Lower lobe of right lung (tissue), 2 donors: ENCODE results near the gene MUC4. TPM values are rescaled to one million over a fixed set of nuclear protein-coding genes. Genes with fewer than 3 reads are reported as not detected.

Experiments used
- ATAC-seq, 2 donors: fragments of 200-7000 bp; cut with Tn5 transposase; one replicate each; pipeline ENCODE4 v1.9.1; 2020 to 2022; ENCODE audit warnings: mild to moderate bottlenecking in 2 of 2, moderate library complexity in 2 of 2
- DNase-seq: peaks from one replicate; pipeline ENCODE4 v3.0.0-alpha.2; 2020
- H3K27ac ChIP-seq: fragments of 200-600 bp; one replicate; pipeline ENCODE4 v1.8.0; 2022
- H3K27me3 ChIP-seq: fragments of 200-600 bp; one replicate; pipeline ENCODE4 v1.8.0; 2022; ENCODE audit warnings: low read depth
- H3K36me3 ChIP-seq: fragments of 200-600 bp; one replicate; pipeline ENCODE4 v1.8.0; 2022; ENCODE audit warnings: mild to moderate bottlenecking
- H3K4me1 ChIP-seq: fragments of 200-600 bp; one replicate; pipeline ENCODE4 v1.8.0; 2022
- H3K4me3 ChIP-seq: fragments of 200-600 bp; one replicate; pipeline ENCODE4 v1.8.0; 2022; ENCODE audit warnings: mild to moderate bottlenecking
- H3K9me3 ChIP-seq: fragments of 200-600 bp; one replicate; pipeline ENCODE4 v1.8.0; 2022
- intact Hi-C: fragments of 100-400 bp; cut with DNase I; formaldehyde crosslinking; loops from one replicate; pipeline ENCODE4 v1.11.0; 2022
- total RNA-seq: library from RNA; stranded (reverse); fragmentation: NEBNext Ultra II Directional; extraction: Animal tissue kit (Norgen Biotek cat#: 25700); gene quantifications from one replicate; pipeline ENCODE4 v1.2.1, GENCODE V29; 2021
- TF ChIP-seq, protein P1 (sequence below): fragments of 200-600 bp; IDR thresholded peaks from one replicate; pipeline ENCODE4 v1.8.0; 2022; ENCODE audit warnings: antibody characterized with exemption, mild to moderate bottlenecking
- donor health status: DM: no; HTN: yes; CAD: no; lungs with severe emphysema.

Gene MUC4
- total RNA-seq, 1 donor from 2014 or later = 7.9 TPM

DNA sequence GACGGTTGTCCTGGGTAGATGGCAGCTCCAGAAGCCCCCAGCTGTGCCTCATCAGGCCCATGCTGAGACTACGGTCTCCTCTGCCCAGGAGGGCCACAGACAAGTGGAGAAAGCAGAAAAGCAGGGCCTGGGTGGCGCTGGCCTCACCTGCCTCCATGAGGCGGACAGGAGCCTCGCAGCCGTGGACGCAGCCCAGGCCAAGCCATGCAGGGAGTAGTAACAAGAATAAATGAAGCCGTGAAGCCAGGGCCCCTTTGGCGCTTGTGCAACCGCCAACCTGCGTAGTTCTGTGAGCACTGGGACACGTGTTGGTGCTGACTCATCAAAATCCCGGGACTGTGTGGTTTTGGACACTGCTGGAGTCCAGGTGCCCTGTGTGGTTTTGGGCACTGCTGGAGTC is 12.3 kb upstream of the MUC4 start:
- peak; percentile 76 for DNase-seq
- intact Hi-C loops = no loop called here
- TF ChIP-seq, protein P1, sequence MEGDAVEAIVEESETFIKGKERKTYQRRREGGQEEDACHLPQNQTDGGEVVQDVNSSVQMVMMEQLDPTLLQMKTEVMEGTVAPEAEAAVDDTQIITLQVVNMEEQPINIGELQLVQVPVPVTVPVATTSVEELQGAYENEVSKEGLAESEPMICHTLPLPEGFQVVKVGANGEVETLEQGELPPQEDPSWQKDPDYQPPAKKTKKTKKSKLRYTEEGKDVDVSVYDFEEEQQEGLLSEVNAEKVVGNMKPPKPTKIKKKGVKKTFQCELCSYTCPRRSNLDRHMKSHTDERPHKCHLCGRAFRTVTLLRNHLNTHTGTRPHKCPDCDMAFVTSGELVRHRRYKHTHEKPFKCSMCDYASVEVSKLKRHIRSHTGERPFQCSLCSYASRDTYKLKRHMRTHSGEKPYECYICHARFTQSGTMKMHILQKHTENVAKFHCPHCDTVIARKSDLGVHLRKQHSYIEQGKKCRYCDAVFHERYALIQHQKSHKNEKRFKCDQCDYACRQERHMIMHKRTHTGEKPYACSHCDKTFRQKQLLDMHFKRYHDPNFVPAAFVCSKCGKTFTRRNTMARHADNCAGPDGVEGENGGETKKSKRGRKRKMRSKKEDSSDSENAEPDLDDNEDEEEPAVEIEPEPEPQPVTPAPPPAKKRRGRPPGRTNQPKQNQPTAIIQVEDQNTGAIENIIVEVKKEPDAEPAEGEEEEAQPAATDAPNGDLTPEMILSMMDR = no peak
- Histone ChIP-seq H3K36me3 (no peaks in the 10 kb centered on the region), H3K27me3 (peaks cover 3% of the 10 kb centered on the region), H3K4me1 (no peaks in the 10 kb centered on the region), H3K9me3 (no peaks in the 10 kb centered on the region), H3K4me3 (no peak overlapping the region), H3K27ac (peak overlapping the region; percentile 77)
- ATAC-seq = peak; percentile 74 to 76

DNA sequence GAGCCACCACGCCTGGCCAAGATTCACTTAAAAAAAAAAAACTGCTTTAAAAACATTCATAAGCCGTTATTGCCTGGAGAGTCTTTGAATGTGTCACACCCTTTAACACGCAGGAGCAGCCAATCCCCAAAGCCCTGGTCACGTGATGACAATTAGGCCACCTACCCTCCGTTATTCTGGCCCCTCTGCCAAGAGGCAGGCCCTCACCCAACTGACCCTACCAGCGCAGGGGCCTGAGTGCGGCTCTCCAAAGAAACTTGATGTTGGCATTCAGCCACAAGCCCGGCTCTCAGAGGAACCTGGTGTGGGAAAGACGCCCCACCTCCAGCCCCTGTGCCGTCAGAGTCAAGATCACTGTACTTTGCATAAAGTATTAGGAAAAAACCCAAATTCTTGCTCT is 11.6 kb upstream of the MUC4 start:
- peak; percentile 81 to 89 for ATAC-seq
- peak; percentile 84 for DNase-seq
- TF ChIP-seq, protein P1 = no peak
- Histone ChIP-seq H3K36me3 (no peaks in the 10 kb centered on the region), H3K4me3 (no peak overlapping the region), H3K27me3 (peaks cover 3% of the 10 kb centered on the region), H3K4me1 (no peaks in the 10 kb centered on the region), H3K27ac (peak overlapping the region; percentile 77), H3K9me3 (no peaks in the 10 kb centered on the region)
- intact Hi-C loops = no loop called here

DNA sequence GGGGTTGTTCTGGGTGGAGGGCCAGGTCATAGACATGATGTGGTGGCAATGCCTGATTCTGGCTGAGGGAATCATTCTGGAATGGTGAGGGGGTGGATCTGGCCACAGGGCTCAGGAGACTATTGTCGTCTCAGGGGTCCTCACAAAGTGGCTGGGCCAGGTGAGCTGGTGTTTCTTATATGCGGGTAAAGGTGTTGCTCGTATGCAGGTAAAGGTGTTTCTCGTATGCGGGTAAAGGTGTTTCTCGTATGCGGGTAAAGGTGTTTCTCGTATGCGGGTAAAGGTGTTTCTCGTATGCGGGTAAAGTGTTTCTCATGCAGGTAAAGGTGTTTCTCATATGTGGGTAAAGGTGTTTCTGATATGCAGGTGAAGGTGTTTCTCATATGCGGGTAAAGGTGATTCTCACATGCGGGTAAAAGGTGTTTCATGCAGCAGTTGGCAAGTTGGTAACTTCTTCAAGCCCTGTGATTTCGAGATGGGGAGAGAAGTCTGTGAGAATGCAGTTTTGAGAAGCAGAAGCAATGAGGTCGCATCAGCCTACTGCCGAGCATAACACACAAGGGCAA is 10.5 kb upstream of the MUC4 start:
- intact Hi-C loops = no loop called here
- Histone ChIP-seq H3K4me3 (no peak overlapping the region), H3K36me3 (no peaks in the 10 kb centered on the region), H3K27ac (no peak overlapping the region), H3K9me3 (no peaks in the 10 kb centered on the region), H3K27me3 (peaks cover 3% of the 10 kb centered on the region), H3K4me1 (no peaks in the 10 kb centered on the region)
- TF ChIP-seq, protein P1 = no peak
- DNase-seq (no peak), ATAC-seq (no peak)

DNA sequence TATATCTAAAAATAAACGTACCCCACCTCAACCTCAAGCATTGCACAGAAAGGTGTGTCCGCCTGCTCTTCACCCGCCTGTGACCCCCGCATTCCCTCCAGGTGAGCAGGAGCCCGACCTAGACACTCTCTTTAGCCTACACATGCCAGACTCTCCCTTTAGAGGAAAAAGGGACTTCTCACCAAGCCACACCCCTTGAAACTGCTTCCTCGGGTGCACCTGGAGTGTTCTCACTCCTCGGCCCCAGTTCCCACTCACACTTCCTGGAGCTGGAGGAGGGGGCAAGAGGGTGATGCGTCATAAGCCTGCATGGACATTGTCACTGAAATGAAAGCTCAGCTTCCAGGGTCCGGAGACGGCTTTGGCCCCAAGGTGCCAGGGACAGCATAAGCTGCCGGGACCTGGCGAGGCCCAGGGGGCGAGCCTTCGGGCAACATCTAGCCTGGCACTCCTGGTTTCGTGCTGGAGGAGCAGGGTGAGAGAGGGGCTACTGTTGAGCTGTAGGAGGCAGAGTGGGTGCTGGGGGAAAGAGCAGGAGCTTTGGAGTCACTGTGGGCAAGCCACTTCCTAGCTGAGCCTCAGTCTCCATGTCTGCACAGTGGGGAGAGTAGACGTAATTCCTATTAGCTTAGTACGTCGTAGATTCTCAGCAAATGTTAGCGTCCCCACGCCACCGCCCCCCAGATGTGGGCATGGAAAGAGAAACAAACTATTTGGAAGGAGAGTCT is 9.8 kb upstream of the MUC4 start:
- H3K36me3 ChIP-seq = no peaks in the 10 kb centered on the region
- peaks cover 3% of the 10 kb centered on the region for H3K27me3 ChIP-seq
- TF ChIP-seq, protein P1 = no peak
- DNase-seq (no peak), ATAC-seq (peak; percentile 54 to 74)
- H3K4me1 ChIP-seq = no peaks in the 10 kb centered on the region
- no peaks in the 10 kb centered on the region for H3K9me3 ChIP-seq
- H3K27ac ChIP-seq = no peak overlapping the region
- no peak overlapping the region for H3K4me3 ChIP-seq
- intact Hi-C loops = no loop called here

DNA sequence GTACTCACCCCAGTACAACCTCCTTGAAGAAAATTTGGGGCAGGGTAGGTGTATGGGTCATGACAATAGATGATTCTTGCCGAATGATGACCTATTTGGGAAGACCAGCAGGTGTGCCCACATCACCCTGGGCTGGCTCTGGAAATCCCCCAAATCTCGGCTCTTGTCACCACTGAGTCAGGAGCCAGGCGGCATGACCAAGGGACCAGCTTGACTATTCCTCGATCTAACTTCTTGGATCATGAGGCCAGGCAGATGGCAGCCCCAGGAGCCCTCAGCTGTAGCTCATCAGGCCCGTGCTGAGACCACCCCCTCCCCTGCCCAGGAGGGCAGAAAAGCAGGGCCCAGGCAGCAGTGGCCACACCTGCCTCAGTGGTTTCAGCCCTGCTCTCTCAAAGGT is 9.2 kb upstream of the MUC4 start:
- intact Hi-C loops = no loop called here
- H3K27ac ChIP-seq = no peak overlapping the region

More for the DNA sequence above, 9.2 kb upstream of the MUC4 start:
- DNase-seq (no peak), ATAC-seq (no peak)
- Histone ChIP-seq H3K27me3 (peaks cover 3% of the 10 kb centered on the region), H3K36me3 (no peaks in the 10 kb centered on the region), H3K9me3 (no peaks in the 10 kb centered on the region), H3K4me3 (no peak overlapping the region), H3K4me1 (no peaks in the 10 kb centered on the region)
- TF ChIP-seq, protein P1 = no peak
